G401.6 (cell line): Measurements from ENCODE around the gene ABCD4.
"Not testable (repeated sequence)": the region's sequence is repeated elsewhere in the genome, so short reads cannot be mapped to it uniquely, and the experiment has no call there.

ENCODE experiments used
- FAIRE-seq: peaks from 2 replicates; lab custom pipeline; 2012; peaks lifted over from hg19 to GRCh38; lab: Jason Lieb, UNC

Gene ABCD4

DNA sequence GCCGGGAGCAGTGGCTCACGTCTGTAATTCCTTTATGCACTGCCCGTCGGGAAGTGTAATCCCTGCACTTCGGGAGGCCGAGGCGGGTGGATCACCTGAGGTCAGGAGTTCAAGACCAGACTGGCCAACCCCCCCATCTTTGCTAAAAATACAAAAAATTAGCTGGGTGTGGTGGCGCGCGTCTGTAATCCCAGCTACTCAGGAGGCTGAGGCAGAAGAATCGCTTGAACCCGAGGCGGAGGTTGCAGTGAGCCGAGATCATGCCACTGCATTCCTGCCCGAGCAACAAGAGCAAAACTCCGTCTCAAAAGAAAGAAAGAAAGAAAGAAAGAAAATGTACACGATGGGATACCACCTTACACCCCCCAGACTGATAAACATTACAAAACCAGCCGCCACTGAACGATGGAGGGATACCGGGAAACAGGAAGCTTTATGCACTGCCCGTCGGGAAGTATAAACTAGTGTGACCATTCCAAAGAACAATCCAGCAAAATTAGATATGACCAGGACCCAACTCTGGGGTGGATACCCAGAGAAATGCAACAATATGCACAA is 1.1 kb downstream of the ABCD4 start:
- no peak for FAIRE-seq

DNA sequence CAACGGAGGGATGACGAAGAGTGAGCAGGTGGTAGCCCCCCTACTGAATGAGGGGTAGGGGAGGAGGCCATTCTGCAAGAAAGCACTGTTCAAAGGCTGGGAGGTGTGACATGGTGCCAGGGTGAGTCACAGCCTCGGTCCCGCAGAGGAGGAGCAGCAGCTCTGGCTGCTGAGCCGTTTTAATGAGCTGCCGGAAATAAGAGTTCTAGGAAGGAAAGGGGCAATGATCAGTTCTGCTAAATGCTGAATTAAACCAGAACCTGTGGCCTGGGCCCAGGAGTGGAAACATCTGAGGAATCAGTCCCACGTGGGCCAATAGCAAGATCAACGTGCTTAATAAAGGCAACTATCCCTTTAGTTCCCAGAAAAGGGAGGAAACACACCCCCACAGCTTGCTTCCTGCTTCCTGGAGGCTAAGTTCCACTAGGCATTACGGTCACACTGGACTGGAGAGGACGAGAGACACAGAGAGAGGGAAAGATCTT is 3.6 kb downstream of the ABCD4 start:
- FAIRE-seq, result no peak

GRCh38 chr14:74297986-74298385 is 4.7 kb downstream of the ABCD4 start:
- FAIRE-seq, result no peak

DNA sequence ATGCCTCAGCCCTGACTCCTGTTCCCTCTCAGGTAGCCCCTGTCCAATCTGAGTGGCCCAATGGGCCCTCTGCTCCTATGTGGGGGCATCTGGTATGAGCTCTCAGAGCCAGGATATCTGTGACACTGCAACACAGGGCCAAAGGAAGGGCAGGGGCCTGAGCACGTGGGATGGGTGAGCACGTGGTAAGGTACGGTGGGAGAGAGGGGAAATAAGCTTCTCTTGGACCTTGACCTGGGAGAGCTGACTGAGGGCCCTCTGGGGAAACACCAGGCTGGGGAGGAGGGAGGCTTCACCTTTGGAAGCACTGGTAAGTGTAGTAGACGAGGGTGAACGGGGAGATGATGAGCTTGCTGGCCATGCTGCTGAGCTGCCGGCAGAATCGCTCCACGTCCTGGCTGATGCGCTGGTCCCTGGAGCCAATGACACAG is 6.7 kb downstream of the ABCD4 start:
- FAIRE-seq, result no peak

DNA sequence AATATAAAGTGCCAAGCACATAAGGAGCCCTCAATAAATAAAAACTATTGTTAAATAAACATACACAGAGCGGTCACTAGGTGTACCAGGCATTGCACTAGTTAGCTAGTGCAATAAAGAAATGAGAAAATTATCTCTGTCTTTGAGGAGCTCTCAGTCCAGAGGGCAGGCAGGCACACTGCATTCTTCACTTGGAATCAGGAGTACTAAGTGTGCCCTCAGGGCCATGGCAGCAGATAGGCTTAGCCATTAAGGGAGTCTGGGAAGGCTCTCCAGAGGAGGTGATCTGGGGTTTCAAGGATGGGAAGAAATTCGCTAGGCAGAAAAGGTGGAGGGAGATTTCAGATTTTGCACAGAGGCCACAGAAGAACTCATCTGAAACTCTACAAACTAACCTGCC is 9.1 kb downstream of the ABCD4 start:
- no peak for FAIRE-seq

DNA sequence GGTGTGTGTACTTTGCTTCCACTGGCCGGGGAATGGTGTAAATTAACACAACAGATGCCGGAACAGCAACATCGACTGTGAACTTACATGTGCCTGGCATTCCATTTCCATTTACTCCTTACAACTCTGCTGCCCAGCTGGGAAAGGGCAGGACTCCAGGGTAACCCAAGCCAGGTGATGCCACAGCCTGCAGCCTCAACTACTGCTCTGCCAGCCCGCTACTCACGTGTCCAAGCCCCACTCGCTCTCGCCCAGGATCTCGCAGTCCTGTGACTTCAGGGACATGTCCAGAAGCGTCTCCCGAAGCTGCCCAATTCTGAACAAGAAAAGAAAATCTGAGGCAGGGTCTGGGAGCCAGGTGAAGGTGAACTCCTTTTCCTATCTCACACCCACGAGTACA is 10.7 kb downstream of the ABCD4 start:
- FAIRE-seq, result no peak

DNA sequence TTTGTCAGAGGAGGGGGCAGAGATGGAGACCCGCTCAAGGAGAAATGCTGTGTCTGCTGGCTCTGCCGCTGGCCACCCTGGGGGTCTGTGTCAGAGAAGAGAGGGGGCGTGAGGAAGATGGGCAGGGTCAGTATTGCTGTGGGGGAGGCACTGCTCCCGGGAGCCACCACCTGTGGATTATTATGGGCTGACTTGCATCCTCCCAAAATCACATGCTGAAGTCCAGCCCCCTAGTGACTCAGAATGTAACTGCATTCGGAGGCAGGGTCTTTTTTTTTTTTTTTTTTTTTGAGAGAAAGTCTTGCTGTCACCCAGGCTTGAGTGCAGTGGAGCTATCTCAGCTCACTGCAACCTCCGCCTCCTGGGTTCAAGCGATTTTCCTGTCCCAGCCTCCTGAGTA is 12.3 kb downstream of the ABCD4 start:
- FAIRE-seq, result no peak

GRCh38 chr14:74289801-74290200 is 12.9 kb downstream of the ABCD4 start:
- FAIRE-seq, result no peak

DNA sequence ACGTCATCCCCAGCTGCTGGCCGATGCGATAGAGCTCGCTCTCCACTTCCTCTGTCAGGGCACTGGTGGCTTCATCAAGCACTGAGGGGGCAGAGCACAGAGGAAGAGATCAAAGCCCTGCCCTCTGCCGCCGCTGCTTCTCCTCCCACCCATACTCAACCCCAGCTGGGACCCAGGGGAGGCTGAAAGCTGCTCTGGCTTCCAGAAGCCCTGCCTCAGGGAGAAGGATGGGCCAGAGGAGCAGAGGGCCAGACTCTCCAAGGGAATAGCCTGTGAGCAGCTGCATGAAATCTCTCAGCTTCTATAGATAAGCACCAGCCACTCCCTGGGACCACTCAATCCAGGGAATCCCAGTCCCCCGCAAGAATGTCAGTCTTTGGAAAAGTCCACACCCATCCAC is 16.0 kb downstream of the ABCD4 start:
- no peak for FAIRE-seq

GRCh38 chr14:74281069-74281468 is 21.7 kb downstream of the ABCD4 start:
- no peak for FAIRE-seq

GRCh38 chr14:74278080-74278479 is 24.7 kb downstream of the ABCD4 start:
- no peak for FAIRE-seq

GRCh38 chr14:74275241-74275841 is 27.4 kb downstream of the ABCD4 start:
- FAIRE-seq, result no peak

- FAIRE-seq, result no peak
Measured at GRCh38 chr14:74271365-74271764, 31.4 kb downstream of the ABCD4 start.

DNA sequence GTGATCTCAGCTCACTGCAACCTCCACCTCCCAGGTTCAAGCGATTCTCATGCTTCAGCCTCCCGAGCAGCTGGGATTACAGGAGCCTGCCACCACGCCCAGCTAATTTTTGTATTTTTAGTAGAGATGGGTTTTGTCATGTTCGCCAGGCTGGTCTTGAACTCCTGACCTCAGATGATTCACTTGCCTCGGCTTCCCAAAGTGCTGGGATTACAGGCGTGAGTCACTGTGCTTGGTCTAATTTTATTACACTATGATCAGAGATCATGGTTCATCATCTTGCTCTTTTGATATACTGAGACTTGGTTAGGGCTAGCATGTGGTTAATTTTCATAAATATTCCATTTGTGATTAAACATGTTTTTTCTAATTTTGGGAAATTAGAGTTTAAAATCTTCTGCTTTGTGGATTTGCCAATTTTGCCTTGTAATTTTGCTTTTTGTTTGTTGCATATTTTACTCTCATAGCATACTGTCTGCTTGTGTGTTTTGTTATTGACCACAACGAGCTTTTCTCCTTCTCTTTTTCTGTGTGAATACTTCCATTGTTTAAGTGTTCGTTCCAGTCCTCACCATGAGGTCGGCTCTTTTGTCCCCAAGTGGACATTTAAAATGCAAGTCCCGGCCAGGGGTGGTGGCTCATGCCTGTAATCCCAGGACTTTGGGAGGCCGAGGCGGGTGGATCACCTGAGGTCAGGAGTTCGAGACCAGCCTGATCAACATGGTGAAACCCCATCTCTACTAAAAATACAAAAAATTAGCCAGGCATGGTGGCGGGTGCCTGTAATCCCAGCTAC is 32.2 kb downstream of the ABCD4 start:
- FAIRE-seq, result not testable (repeated sequence)

GRCh38 chr14:74267588-74267987 is 35.1 kb downstream of the ABCD4 start:
- no peak for FAIRE-seq

DNA sequence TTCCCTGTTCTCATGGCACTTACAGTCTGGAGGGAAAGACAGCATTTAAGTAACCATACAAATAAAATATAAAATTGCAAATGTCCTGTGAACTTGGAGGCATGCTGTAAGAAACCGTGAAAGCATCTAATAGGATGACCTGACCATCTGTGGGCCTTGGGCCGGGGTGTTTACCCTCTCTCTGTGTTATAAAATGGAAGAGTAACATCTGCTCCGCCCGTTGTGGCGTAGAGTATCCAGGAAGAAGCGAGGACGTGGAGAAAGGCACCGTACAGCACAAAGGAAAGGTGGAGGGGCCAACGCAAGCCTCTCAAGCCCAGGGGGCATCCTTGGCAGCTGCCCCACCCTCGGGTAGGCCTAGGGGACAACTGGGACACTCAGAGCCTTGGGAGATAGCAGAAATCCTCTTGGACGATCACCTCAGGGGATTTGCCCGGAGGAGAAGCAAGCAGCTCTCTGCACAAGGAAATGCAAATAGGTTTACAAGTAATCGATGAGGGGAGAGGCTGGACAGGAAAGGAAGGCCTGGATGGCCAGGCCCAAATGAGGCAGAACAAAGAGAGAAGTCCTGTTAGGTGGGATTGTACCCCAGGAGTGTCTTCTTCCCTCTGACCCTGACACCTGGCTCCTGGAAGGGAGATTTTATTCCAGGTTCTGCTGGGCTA is 37.3 kb downstream of the ABCD4 start:
- no peak for FAIRE-seq

- FAIRE-seq, result no peak
Measured at GRCh38 chr14:74263921-74264320, 38.8 kb downstream of the ABCD4 start.

DNA sequence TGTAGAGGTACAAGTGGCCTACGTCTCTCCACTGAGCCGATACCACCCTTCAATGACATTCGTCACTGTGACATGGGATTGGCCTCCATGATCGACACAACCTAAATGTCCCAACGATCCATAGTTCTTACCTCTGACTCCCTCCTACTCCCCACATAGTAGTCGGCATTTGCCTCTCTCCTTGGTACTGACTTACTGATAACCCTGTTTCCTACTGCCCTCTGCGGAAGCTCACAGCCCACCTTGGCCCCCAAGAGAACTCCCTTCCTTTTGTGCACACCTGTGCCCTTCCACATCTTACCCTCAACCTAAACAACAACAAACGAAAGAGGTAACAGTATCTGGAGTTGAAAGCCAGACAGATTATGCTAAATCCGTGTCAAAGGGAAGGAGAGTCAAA is 39.6 kb downstream of the ABCD4 start:
- no peak for FAIRE-seq

GRCh38 chr14:74262076-74262475 is 40.7 kb downstream of the ABCD4 start:
- no peak for FAIRE-seq

- FAIRE-seq, result no peak
Measured at GRCh38 chr14:74261288-74261687, 41.4 kb downstream of the ABCD4 start.

GRCh38 chr14:74260525-74261233 is 42.1 kb downstream of the ABCD4 start:
- no peak for FAIRE-seq

GRCh38 chr14:74259513-74259912 is 43.2 kb downstream of the ABCD4 start:
- no peak for FAIRE-seq

DNA sequence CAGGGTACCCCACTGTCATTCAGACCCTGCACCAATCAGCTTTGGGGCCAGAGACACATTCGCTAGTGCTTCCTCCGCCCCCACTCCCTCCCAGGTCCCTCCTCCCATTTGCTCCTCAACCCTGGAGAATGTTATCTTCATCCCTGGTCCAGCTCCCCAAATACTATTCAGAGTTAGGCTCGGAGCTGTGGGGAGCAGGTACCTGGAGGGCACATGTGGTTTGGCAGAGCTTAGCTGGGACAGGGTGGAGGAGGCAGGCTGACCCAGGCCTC is 44.0 kb downstream of the ABCD4 start:
- no peak for FAIRE-seq
